ENCODE results near the gene FRAT1.

GRCh38 chr10:97320480-97321031 lies 1.5 kb downstream of the FRAT1 start:
- TF ChIP-seq CTCF (IDR thresholded peaks at IDR 0.05), result no peak
- no peak for TF ChIP-seq REST (IDR thresholded peaks at IDR 0.05; ENCODE audit: low read depth, low read length)
- TF ChIP-seq RAD21 (IDR thresholded peaks at IDR 0.05; ENCODE audit: low read length), result no peak

Measured in SK-N-SH (cell line).